HCT116 (cell line): ENCODE measurements around the gene EGFR.

Source experiments
- TF ChIP-seq, protein P1 (sequence below), 3 experiments: fragments of 200-600 bp in 1 of 3; sonication (generic) in 1 of 3; IDR thresholded peaks in 2 of 3; conservative IDR thresholded peaks in 1 of 3; 2 replicates each; pipeline ENCODE4 v1.5.1; 2012 to 2017; ENCODE audit warnings: low read depth in 2 of 3, low read length in 2 of 3, antibody characterized with exemption in 1 of 3, borderline replicate concordance in 1 of 3, control low read depth in 1 of 3, mild to moderate bottlenecking in 1 of 3, mixed read lengths in 1 of 3, mixed run types in 1 of 3, moderate library complexity in 1 of 3; ENCODE audit not compliant: insufficient read depth in 1 of 3
- TF ChIP-seq, protein P2 (sequence below): IDR thresholded peaks from 2 replicates; pipeline ENCODE4 v1.6.1; 2011; ENCODE audit warnings: mild to moderate bottlenecking, low read length, moderate library complexity; ENCODE audit not compliant: insufficient replicate concordance; ENCODE audit errors: extremely low read depth

DNA sequence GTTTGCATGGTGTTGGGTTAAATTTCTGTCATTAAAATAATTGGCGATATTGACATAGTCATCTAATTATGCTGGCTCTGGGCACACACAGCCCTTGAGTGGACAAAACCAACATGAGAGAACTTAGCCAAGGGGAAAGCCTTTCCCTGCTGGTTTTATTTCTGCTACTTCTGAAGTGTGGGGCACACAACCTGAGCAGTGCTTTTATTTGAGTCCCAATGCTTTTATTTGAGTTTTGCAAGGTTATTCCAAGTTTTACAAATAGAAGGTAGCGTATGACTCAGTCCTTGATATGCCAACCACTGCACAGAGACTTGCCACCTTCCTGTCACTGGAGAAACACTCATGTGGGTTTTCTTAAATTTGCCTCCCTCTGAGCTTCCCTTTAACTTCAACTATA is 145.7 kb downstream of the EGFR start:
- TF ChIP-seq, protein P1, sequence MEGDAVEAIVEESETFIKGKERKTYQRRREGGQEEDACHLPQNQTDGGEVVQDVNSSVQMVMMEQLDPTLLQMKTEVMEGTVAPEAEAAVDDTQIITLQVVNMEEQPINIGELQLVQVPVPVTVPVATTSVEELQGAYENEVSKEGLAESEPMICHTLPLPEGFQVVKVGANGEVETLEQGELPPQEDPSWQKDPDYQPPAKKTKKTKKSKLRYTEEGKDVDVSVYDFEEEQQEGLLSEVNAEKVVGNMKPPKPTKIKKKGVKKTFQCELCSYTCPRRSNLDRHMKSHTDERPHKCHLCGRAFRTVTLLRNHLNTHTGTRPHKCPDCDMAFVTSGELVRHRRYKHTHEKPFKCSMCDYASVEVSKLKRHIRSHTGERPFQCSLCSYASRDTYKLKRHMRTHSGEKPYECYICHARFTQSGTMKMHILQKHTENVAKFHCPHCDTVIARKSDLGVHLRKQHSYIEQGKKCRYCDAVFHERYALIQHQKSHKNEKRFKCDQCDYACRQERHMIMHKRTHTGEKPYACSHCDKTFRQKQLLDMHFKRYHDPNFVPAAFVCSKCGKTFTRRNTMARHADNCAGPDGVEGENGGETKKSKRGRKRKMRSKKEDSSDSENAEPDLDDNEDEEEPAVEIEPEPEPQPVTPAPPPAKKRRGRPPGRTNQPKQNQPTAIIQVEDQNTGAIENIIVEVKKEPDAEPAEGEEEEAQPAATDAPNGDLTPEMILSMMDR (IDR thresholded peaks at IDR 0.05 in 2 of 3, conservative IDR thresholded peaks at IDR 0.05 in 1 of 3; ENCODE audit: borderline replicate concordance in 1 of 3, insufficient read depth in 1 of 3, low read depth in 2 of 3, low read length in 2 of 3), result no peak
- TF ChIP-seq, protein P2, sequence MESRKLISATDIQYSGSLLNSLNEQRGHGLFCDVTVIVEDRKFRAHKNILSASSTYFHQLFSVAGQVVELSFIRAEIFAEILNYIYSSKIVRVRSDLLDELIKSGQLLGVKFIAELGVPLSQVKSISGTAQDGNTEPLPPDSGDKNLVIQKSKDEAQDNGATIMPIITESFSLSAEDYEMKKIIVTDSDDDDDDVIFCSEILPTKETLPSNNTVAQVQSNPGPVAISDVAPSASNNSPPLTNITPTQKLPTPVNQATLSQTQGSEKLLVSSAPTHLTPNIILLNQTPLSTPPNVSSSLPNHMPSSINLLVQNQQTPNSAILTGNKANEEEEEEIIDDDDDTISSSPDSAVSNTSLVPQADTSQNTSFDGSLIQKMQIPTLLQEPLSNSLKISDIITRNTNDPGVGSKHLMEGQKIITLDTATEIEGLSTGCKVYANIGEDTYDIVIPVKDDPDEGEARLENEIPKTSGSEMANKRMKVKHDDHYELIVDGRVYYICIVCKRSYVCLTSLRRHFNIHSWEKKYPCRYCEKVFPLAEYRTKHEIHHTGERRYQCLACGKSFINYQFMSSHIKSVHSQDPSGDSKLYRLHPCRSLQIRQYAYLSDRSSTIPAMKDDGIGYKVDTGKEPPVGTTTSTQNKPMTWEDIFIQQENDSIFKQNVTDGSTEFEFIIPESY, result no peak
